22Rv1 (cell line): ENCODE results near the gene ASPRV1.

Experiments
- CTCF ChIP-seq: fragments of 450-650 bp; IDR thresholded peaks from 2 replicates; pipeline ENCODE4 v1.5.1; 2017; ENCODE audit warnings: mild to moderate bottlenecking
- ZFX ChIP-seq: fragments of 450-650 bp; IDR thresholded peaks from 2 replicates; pipeline ENCODE4 v1.6.1; 2017; ENCODE audit warnings: antibody characterized with exemption, borderline replicate concordance

DNA sequence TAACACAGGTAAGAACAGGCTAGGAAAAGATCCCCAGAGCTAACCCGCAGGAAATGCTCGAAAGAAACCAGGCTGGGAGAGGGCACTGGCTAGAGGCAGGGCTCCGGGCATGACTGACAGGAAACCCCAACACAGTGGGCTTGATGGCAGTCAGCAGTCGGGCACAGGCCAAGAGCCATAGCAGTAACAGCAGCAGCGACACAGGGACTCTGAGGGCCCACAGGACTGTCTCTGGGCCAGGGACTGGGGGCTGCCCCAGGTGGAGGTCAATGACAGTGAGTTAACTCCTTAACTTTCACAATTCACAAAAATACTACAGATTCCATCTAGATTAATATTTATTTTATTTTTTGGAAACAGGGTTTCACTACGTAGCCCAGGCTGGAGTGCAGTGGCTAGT, 37.3 kb upstream of the ASPRV1 start:
- TF ChIP-seq CTCF (no peak), ZFX (no peak)
